Neutrophil (primary cell): ENCODE measurements around the gene ACVR1C.

Experiments used
- H3K27ac ChIP-seq: fragments of 200-600 bp; sonication (generic); 2 replicates; pipeline ENCODE4 v1.5.1; 2016; ENCODE audit warnings: mild to moderate bottlenecking, moderate library complexity
- H3K27me3 ChIP-seq: fragments of 200-600 bp; sonication (generic); 2 replicates; pipeline ENCODE4 v1.6.0; 2016; ENCODE audit warnings: mild to moderate bottlenecking
- H3K36me3 ChIP-seq: fragments of 200-600 bp; sonication (generic); 2 replicates; pipeline ENCODE4 v1.5.1; 2017
- H3K4me1 ChIP-seq, 2 experiments: fragments of 200-600 bp in 1 of 2; sonication (generic) in 1 of 2; 1 replicate in 1 of 2; 2 replicates in 1 of 2; pipeline versions ENCODE4 v1.5.1 to v1.6.1; 2013 to 2016; ENCODE audit warnings: low read depth in 1 of 2, low read length in 1 of 2, mild to moderate bottlenecking in 1 of 2, moderate library complexity in 1 of 2; ENCODE audit not compliant: control insufficient read depth in 1 of 2, insufficient read depth in 1 of 2
- H3K4me3 ChIP-seq, 2 experiments: fragments of 200-600 bp in 1 of 2; sonication (generic) in 1 of 2; 1 replicate in 1 of 2; 2 replicates in 1 of 2; pipeline ENCODE4 v1.5.1; 2013 to 2016; ENCODE audit warnings: low read depth in 1 of 2, low read length in 1 of 2, mild to moderate bottlenecking in 1 of 2, moderate library complexity in 1 of 2
- H3K9me3 ChIP-seq: fragments of 200-600 bp; sonication (generic); 2 replicates; pipeline ENCODE4 v1.5.1; 2016
- CTCF ChIP-seq: fragments of 200-600 bp; sonication (generic); IDR thresholded peaks from 2 replicates; pipeline ENCODE4 v1.5.1; 2016; ENCODE audit warnings: antibody characterized with exemption

The ACVR1C gene

GRCh38 chr2:157625296-157625695 is 3.4 kb downstream of the ACVR1C start:
- H3K36me3 ChIP-seq = no peaks in the 10 kb centered on the region
- no peak overlapping the region for H3K4me3 ChIP-seq
- no peak overlapping the region for H3K27ac ChIP-seq
- H3K9me3 ChIP-seq = no peaks in the 10 kb centered on the region
- no peak for TF ChIP-seq CTCF
- H3K27me3 ChIP-seq = peaks cover 47% of the 10 kb centered on the region
- H3K4me1 ChIP-seq = peaks cover 0 to 4% of the 10 kb centered on the region in 2 experiments

- H3K27me3 ChIP-seq = peaks cover 3% of the 10 kb centered on the region
- H3K9me3 ChIP-seq = no peaks in the 10 kb centered on the region
- no peak for TF ChIP-seq CTCF
These were observed 7.7 kb downstream of the ACVR1C start for GRCh38 chr2:157620956-157621355.

GRCh38 chr2:157611726-157612125 is 16.9 kb downstream of the ACVR1C start:
- no peak for TF ChIP-seq CTCF
- Histone ChIP-seq H3K4me3 (no peak overlapping the region), H3K27ac (no peak overlapping the region), H3K27me3 (no peaks in the 10 kb centered on the region), H3K9me3 (no peaks in the 10 kb centered on the region), H3K36me3 (no peaks in the 10 kb centered on the region), H3K4me1 (no peaks in the 10 kb centered on the region)

More at GRCh38 chr2:157620956-157621355, 7.7 kb downstream of the ACVR1C start:
- Histone ChIP-seq H3K4me1 (no peaks in the 10 kb centered on the region), H3K36me3 (no peaks in the 10 kb centered on the region), H3K4me3 (no peak overlapping the region), H3K27ac (no peak overlapping the region)

GRCh38 chr2:157611110-157611509 is 17.6 kb downstream of the ACVR1C start:
- Histone ChIP-seq H3K27me3 (no peaks in the 10 kb centered on the region), H3K36me3 (no peaks in the 10 kb centered on the region), H3K27ac (no peak overlapping the region), H3K4me3 (no peak overlapping the region), H3K4me1 (no peaks in the 10 kb centered on the region), H3K9me3 (no peaks in the 10 kb centered on the region)
- TF ChIP-seq CTCF = no peak

- H3K4me3 ChIP-seq = no peak overlapping the region
- peaks cover 3% of the 10 kb centered on the region for H3K27me3 ChIP-seq
- no peaks in the 10 kb centered on the region for H3K36me3 ChIP-seq
- H3K4me1 ChIP-seq = no peaks in the 10 kb centered on the region
- no peaks in the 10 kb centered on the region for H3K9me3 ChIP-seq
- no peak for TF ChIP-seq CTCF
- H3K27ac ChIP-seq = no peak overlapping the region
These were observed 22.1 kb downstream of the ACVR1C start for GRCh38 chr2:157606534-157606933.

- no peaks in the 10 kb centered on the region for H3K4me1 ChIP-seq
- H3K4me3 ChIP-seq = no peak overlapping the region
- no peaks in the 10 kb centered on the region for H3K36me3 ChIP-seq
- H3K9me3 ChIP-seq = no peaks in the 10 kb centered on the region
- no peak for TF ChIP-seq CTCF
- H3K27me3 ChIP-seq = peaks cover 10% of the 10 kb centered on the region
- H3K27ac ChIP-seq = no peak overlapping the region
These were observed 25.5 kb downstream of the ACVR1C start for GRCh38 chr2:157603198-157603597.
